ENCODE data around the gene DOCK2. TPM values are rescaled to one million over a fixed set of nuclear protein-coding genes. Genes with fewer than 3 reads are reported as not detected.
"Not testable (repeated sequence)": the region's sequence is repeated elsewhere in the genome, so short reads cannot be mapped to it uniquely, and the experiment has no call there.

Gene DOCK2
- total and polyA plus RNA-seq, 8 donors, result 4.3 to 101 (median 5.3) TPM

DNA sequence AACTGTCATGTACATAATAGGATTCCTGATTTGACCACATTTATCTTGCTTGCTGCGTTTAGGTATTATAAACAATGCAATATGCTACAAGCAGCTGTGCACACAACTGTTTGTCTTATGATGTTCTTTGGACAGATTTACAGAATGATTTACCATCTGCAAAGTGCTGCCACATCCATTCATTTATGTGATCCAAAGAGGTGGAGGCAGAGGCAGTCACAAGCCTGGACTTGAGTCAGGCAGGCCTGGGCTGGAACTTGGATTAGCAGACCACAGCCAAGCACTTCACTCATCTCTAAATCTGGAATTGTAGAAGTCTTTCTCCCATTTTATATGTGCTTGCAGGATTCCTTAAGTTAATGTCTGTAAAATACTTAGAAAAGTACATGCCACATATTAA lies 194.3 kb downstream of the DOCK2 start:
- Histone ChIP-seq H3K4me1 (peaks cover 0 to 5% of the 10 kb centered on the region in 2 donors), H3K27me3 (no peaks in the 10 kb centered on the region), H3K9me3 (no peaks in the 10 kb centered on the region), H3K36me3 (no peaks in the 10 kb centered on the region), H3K27ac (no peak overlapping the region), H3K4me3 (no peak overlapping the region)
- TF ChIP-seq, protein P1, sequence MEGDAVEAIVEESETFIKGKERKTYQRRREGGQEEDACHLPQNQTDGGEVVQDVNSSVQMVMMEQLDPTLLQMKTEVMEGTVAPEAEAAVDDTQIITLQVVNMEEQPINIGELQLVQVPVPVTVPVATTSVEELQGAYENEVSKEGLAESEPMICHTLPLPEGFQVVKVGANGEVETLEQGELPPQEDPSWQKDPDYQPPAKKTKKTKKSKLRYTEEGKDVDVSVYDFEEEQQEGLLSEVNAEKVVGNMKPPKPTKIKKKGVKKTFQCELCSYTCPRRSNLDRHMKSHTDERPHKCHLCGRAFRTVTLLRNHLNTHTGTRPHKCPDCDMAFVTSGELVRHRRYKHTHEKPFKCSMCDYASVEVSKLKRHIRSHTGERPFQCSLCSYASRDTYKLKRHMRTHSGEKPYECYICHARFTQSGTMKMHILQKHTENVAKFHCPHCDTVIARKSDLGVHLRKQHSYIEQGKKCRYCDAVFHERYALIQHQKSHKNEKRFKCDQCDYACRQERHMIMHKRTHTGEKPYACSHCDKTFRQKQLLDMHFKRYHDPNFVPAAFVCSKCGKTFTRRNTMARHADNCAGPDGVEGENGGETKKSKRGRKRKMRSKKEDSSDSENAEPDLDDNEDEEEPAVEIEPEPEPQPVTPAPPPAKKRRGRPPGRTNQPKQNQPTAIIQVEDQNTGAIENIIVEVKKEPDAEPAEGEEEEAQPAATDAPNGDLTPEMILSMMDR (IDR thresholded peaks at IDR 0.05), result no peak
- intact Hi-C loops (cut with DNase I), result no loop called here
- DNase-seq (no peak), ATAC-seq (no peak)

DNA sequence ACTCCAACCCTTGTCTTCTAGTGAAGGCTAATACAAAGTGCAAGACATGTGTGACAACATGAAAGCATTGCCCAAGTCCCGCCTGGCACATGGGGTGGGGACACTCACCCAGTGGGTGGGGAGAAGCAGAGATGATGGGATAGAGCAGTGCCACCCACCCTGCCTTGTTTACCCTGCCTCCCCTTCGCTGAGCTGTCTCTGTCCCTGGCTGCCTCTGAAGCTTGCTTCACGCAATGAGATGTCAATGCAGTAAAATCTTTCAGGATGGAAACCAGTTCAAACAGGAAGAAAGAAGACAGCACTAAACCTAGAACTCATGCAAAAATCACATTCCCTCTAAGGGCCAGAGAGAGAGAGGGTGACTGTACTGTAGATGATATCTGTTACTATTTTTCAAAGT lies 195.2 kb downstream of the DOCK2 start:
- TF ChIP-seq, protein P1 (IDR thresholded peaks at IDR 0.05), result no peak
- ATAC-seq, result no peak
- intact Hi-C loops (cut with DNase I), result no loop called here

DNA sequence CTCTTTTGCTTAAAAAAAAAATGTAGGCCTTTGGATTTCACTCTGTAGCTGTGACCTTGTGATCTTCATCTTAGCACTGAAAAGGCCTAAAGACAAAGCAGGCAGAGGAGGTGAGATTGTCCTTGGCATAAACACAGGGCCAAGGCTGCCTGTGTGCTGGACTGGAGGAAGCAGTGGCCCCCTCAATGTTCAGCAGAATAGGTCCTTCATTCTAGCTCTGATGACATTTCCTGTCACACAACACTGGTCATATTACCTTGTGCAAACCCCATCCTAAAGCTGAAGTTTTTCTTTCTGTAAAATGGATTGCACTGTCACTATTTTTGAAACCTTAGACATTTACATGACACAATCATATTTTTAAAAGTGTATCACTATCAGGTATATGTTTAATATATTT lies 195.8 kb downstream of the DOCK2 start:
- intact Hi-C loops (cut with DNase I), result no loop called here
- no peaks in the 10 kb centered on the region for H3K9me3 ChIP-seq
- peak overlapping the region in 1 of 2 donors; percentile 42 for H3K27ac ChIP-seq
- no peak overlapping the region for H3K4me3 ChIP-seq
- no peaks in the 10 kb centered on the region for H3K36me3 ChIP-seq
- H3K4me1 ChIP-seq, result peaks cover 0 to 5% of the 10 kb centered on the region in 2 donors
- no peaks in the 10 kb centered on the region for H3K27me3 ChIP-seq
- ATAC-seq (no peak), DNase-seq (no peak)
- TF ChIP-seq, protein P1 (IDR thresholded peaks at IDR 0.05), result no peak

More for the DNA sequence above, 195.2 kb downstream of the DOCK2 start:
- Histone ChIP-seq H3K27ac (peak overlapping the region in 1 of 2 donors; percentile 42), H3K4me3 (no peak overlapping the region), H3K36me3 (no peaks in the 10 kb centered on the region), H3K9me3 (no peaks in the 10 kb centered on the region), H3K27me3 (no peaks in the 10 kb centered on the region), H3K4me1 (peaks cover 0 to 5% of the 10 kb centered on the region in 2 donors)
- no peak for DNase-seq

DNA sequence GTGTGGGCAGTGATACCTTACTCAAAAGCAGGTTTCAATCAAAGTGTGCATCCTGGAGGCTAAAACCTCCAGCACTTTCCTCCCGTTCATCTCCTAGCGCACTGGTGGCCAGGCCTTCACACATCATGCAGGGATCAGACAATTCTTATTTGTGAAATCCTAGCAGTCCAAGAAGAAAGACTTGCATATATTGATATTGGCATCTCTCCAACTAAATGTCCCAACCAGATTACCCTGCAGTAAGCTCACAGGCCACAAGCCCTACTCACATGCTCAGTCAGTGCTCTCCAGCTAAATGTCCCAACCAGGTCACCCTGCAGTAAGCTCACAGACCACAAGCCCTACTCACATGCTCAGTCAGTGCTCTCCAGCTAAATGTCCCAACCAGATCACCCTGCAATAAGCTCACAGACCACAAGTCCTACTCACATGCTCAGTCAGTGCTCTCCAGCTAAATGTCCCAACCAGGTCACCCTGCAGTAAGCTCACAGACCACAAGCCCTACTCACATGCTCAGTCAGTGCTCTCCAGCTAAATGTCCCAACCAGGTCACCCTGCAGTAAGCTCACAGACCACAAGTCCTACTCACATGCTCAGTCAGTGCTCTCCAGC lies 196.7 kb downstream of the DOCK2 start:
- H3K27ac ChIP-seq, result peak overlapping the region in 1 of 2 donors; percentile 42
- H3K9me3 ChIP-seq; ATAC-seq; intact Hi-C loops (cut with DNase I); H3K36me3 ChIP-seq; DNase-seq; H3K4me3 ChIP-seq; H3K4me1 ChIP-seq; H3K27me3 ChIP-seq: not testable (repeated sequence)

DNA sequence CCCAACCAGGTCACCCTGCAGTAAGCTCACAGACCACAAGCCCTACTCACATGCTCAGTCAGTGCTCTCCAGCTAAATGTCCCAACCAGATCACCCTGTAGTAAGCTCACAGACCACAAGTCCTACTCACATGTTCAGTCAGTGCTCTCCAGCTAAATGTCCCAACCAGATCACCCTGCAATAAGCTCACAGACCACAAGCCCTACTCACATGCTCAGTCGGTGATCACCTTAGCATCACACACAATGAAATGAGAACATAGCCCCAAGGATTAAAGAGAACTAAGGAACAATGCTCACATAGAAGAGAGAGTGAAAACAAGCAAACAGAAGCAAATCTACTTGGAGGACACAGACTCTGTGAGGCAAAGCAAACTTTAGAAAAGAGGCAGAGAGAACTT lies 197.5 kb downstream of the DOCK2 start:
- DNase-seq; H3K27me3 ChIP-seq; H3K9me3 ChIP-seq; ATAC-seq; H3K36me3 ChIP-seq; H3K4me3 ChIP-seq; intact Hi-C loops (cut with DNase I); H3K4me1 ChIP-seq: not testable (repeated sequence)
- H3K27ac ChIP-seq, result peak overlapping the region in 1 of 2 donors; percentile 55

DNA sequence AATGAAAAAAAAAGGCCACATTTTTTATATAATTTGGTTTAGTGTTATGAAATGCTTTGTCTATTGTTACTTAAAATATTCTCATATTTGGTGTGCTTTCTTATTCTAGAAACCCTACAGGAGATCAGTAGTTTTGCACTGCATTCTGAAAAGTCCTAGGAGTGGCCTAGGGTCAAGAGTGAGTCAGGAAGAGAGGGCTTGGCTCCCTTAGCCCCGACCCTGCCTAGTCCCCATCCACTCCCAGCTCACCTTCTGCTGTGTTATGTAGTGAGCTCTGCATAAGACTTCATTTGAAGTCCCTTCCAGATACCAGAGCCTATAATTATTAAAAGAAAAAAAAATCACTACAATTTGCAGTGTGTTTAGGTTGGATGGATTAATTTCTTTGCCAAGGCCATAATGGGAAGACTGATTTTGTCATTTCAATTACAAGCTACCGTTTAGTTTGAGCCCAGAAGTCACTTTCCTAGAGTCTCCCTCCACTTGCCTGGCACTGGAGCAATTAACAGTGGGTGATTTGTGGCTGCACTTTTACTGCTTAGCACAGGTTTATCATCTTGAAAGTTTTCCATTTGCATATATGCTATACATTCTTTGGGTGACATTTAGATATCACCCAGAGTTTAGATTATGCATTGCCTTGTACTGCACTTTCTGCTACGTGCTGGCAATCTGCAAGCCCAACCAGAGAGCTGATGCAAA lies 199.9 kb downstream of the DOCK2 start:
- Histone ChIP-seq H3K27me3 (no peaks in the 10 kb centered on the region), H3K4me1 (peaks cover 0 to under 1% of the 10 kb centered on the region in 2 donors), H3K27ac (no peak overlapping the region), H3K4me3 (no peak overlapping the region), H3K9me3 (no peaks in the 10 kb centered on the region), H3K36me3 (peaks cover 0 to 11% of the 10 kb centered on the region in 2 donors)
- DNase-seq (no peak), ATAC-seq (no peak)
- TF ChIP-seq, protein P1 (IDR thresholded peaks at IDR 0.05), result no peak
- intact Hi-C loops (cut with DNase I), result no loop called here
